Activated T-cell treated with anti-CD3 and anti-CD28 coated beads for 4 hours (primary cell): ENCODE data around the gene SLC25A34.

Experiments used
- DNase-seq: peaks from one replicate; pipeline ENCODE4 v3.0.0-alpha.2; 2020

Gene SLC25A34

DNA sequence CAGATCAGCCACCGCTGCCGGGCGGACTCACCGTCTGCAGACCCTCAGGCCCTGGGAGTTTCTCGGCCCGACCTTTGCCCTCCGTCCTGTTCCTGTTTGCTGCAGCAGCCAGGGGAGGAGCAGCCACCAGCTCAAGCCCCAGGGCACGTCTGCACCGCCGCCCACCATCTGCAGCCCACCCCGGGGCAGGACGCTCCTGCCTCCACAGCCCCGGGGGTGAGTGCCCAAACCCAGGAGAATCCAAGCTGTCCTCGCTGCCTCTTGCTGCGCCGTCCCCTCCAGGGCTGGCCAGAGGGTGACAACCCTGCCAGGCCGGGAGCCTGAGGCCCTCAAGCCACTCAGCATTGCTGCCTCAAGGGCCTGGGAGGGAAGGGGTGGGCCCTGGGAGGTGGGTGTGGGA is 1.2 kb upstream of the SLC25A34 start:
- DNase-seq: no peak

DNA sequence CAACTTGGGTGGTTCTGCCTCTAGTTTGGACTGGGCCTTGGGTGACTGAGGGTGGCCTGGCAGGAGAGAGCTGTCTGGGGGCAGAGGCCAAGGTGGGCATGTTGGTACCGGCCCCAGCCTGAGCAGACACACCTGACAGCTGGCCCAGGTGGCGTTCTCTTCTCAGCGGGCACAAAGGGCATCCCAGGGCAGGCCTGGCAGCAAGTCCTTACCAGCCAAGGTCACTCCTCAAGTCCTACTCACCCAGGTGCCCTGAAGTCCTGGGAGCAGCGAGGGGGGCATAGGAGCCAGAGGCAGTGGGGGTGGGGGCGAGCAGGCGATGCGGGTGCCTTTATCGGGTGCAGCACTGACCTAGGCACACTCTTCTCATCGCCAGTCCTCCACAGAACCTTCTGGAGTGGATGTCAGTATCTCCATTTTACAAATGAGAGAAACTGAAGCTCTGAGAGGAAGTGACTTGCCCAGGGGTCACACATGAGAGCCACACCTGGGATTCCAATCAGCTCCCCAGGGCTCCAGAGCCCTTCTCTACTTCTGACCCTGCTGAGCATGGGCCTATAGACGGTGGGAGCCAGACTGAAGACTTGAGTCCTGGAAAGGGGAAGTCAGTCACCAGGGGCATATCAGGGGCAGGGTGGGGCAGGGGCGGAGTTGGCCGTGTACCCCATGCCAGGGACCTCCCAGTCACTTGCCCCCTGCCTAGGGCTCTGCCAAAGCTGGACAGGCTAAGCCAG is 587 bp upstream of the SLC25A34 start:
- DNase-seq: no peak

DNA sequence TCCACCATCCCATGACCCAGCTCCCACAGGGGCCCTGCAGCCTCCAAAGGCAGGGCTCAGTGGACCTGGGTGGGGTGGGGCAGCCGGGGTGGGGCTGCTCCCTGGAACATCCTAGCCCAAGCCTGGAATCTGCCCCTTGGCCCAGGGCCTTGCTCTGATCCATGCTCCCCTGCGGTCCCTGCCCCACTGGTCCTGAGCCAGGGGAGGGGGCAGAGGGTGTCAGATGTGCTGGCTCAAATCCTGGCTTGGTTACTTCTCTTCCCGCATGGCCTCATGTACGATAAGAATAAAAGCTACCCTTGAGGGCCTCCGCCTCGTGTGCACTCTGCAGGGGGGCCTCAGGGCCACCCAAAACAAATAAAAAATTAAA is 819 bp downstream of the SLC25A34 start:
- no peak for DNase-seq

DNA sequence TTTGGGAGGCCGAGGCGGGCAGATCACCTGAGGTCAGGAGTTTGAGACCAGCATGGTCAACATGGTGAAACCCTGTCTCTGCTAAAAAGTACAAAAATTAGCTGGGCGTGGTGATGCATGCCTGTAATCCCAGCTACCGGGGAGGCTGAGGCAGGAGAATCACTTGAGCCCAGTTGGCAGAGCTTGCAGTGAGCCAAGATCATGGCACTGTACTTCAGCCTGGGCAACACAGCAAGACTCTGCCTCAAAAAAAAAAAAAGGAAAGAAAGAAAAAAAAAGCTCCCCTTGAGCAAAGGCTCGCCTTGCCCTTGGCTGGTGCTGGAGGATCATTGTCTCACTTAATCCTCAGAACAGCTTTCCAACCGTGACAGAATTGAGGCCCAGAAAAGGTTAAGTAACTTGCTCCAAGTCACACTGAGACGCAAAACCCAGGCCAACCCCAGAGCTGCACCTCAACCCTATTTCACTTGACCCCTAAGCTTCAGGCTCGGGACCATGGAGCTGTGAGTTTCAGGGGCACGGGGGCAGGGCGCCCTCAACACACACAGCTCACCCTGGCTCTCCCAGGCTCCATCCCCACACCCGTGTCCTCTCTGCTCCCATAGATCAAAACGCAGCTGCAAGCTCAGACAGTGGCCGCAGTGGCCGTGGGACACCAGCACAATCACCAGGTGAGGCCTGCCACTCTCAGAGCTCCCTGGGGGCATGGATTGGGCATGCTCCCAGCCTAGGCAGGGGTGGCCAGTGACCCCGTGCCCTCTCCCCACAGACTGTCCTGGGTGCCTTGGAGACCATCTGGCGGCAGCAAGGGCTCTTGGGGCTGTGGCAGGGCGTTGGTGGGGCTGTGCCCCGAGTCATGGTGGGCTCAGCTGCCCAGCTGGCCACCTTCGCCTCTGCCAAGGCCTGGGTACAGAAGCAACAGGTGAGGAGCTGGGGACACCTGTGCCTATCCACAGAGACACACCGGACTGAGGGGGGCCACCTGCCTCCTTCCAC is 1.6 kb downstream of the SLC25A34 start:
- DNase-seq: no peak

DNA sequence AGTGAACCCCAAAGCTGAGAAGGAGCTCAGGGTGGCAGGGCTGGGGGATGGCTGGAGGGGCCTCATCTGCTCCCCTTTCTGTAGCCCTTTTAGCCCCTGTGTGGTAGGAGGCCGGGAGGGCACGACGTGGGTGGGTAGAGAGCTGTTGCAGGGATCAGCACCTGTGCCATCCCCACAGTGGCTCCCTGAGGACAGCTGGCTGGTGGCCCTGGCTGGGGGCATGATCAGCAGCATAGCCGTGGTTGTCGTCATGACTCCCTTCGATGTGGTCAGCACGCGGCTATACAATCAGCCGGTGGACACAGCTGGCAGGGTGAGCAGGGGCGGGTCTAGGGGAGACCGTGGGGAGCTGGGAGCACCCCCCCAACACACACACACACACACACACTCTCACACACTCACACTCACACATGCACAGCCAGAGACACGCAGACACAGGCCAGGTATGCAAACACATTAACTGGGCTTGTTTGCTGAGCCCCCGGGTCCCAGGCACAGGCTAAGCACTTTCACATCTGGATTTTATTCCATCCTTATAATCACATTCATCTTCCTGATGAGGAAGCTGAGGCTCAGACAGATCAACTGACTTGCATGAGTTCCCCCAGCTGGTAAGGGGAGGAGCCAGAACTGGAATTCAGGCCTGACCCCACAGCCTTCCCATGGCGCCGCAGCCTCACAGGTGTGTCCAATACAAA is 2.5 kb downstream of the SLC25A34 start:
- no peak for DNase-seq

DNA sequence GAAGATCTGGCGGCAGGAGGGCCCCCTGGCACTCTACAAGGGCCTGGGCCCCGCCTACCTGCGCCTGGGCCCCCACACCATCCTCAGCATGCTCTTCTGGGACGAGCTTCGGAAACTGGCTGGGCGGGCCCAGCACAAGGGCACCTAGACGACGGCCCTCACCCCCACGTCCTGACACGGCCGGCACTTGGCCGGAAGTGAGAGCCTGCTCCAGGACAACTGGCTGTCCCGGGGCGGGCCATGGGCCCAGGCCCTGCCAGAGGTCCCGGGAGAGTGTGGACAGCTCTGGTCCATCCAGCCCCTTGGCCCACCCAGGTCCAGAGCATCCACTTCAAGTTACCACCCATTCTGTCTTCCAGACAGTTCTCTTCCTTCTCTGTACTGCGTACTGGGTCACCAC is 3.2 kb downstream of the SLC25A34 start:
- DNase-seq: no peak

DNA sequence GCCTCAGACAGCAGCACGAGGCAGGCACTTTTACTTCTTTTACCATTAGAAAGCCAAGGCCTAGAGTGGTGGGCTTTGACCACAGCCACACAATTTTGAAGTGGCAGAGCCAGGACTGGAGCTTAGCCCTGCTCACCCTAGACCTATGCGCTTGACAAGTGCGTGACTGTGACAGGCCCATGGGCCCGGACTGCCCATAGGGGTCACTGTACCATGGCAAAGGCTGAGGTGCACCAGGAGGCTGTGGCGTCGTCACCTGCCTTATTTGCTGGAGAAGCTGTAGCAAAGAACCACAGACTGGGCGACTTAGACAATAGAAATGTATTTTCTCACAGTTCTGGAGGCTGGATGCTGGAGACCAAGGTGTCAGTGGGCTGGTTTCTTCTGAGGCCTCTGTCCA is 3.7 kb downstream of the SLC25A34 start:
- DNase-seq: no peak

DNA sequence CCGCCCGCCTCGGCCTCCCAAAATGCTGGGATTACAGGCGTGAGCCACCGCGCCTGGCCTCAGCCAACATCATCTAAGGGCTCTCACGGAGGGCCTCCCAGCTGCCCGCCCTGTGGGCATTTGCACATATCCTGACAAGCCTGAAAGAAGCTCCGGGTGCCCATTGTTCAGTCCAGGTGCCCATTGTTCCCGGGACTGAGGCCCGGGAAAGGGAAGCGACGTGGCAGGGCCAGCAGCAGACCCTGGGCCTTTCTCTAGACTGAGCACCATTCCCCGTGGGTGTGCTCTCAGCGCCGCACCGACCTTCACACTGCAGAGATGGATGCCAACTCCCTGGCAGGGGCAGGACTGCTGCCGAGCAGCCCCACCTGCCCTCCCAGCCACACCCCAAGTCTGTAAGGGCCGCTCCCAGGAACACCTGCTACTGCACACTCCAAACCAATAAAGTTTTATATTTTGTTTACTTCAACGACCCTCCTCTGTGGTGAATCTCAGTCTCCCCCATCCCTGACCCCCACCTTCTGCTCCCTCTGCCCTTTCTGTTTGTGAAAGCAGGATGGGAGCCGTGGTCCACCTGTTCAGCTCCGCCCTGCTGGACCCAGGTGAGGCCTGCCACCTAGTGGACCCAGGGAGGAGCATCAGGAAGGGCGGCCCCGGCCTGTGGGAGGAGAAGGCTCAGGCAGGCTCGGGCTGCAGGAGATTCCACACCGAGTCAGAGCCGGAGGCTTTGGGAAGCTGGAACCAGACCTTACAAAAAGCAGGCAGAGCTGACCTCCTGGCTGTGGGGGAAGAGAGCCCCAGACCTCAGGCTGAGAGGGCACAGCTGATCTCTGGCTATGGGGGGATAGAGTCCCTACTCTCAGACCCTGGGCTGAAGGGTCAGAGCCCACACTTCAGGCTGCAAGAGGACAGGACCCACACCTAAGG is 5.1 kb downstream of the SLC25A34 start:
- DNase-seq: peak; percentile 37

DNA sequence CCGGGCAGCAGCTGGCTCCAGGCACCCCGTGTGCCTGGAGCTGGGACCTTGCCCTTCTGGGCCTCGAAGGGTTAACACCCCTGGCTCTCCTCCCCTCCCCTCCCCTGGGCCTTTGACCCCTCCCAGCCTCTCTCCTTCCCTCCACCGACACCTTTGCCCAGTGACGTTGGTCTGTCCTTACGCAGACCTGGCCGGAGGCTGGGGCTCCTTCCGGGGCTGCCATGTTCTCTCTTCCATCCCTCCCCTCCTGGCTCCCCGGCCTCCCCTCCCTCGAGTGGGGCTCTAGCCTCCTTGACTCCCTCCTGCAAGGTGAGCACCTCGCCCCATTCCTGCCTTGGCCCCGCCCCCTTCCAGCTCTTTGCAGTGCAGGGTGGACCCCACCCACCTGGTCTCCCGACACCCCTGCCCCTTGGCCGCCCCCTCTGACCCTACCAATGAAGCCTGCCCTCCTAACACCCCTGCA is 6.3 kb downstream of the SLC25A34 start, which contains the start of gene TMEM82:
Gene TMEM82, plus strand, starts transcription at position 161 of the 463 bp plus-strand sequence. Its CDS starts 61 bp downstream, at position 222.
- DNase-seq: no peak

DNA sequence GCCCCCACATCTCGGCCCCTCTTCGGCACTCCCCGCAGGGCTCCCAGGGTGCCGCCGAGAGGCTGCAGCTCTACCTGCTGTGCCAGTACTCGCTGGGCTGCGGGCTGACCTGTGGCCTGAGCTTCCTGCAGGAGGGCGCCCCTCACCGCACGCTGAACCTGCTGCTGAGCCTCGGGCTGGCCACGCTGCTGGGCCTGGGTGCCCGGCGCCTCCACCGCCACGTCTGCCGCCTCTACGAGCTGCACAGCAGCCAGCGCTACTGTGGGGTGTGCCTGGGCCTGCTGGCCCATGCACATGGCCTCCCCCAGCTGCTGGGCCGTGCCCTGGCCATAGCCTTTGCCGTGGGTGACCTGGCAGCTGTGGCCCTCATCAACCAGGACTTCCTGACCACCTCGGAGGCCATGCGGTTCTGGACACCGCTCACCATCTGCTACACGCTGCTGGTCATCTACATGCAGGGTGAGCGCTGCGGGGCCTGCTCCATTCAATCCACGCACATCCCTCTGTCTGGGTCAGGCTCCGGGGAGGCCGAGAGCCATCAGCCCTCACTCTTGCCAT is 8.1 kb downstream of the SLC25A34 start:
- no peak for DNase-seq

DNA sequence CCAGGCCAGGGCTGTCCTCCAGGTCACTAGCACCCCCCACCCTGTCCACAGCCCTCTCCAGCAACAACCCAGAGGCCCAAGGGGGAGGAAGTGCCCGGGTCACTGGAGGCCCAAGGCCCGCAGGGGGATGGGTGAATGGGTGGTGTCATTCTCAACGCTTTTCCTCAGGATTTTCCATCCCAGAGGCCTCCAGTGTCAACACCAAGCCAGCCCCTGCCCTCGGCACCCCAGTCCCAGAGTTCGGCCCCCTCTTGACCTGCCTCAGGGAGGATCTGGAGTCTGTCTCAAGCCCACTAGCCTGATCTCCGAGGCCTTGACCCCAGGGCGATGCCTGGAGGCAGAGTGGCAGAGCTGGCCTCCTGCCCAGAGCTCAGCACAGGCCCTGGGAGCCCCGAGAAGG is 11.3 kb downstream of the SLC25A34 start:
- DNase-seq: no peak

DNA sequence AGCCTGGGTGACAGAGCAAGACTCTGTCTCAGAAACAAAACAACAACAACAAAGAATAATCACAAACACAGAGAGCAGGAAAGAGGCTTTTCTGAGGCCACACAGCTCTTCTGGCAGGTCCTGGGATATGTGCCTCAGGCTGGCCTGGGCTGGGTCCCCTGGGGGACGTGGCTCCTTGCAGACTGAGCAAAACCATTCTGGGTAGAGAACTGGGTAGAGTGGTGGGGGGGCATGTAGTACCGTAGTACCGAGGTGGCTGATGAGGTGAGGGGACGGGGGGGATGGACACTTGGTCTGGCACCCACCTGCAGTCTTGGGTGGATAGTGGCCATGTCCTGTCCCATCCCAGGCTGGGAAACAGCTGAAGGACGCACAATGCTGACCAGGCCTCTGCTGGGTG is 12.2 kb downstream of the SLC25A34 start:
- DNase-seq: no peak

DNA sequence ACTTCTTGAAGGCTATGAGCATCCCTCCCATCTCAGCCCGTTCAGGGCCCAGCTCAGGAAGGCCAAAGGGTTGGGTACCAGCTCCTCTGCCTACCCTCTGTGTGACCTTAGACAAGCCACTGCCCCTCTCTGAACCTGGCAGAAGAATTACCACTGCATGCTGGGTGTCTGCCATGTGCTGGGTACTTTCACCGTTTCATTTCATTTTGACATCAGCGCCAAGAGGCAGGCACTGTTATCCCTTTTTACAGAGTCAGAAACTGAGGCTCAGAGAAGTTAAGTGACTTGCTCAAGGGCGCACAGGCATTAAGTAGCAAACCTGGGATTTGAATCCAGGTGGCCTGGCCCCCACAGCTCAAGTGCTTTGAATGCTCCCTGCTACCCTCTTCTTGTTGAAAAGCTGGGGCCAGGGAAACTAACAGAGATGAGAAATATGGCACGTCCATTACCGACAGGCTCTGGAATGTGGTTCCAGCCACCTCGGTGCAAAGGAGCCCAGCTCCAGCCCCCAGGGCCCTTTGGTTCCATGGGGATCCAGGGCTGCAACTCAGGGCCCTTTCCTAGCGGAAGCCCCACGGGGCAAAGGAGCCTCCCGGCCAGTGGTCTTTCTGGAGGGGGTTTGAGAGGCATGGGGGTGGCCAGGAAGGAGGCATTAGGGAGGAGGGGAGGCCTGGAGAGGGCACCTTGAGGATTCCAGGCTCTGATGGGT is 12.8 kb downstream of the SLC25A34 start:
- DNase-seq: no peak

DNA sequence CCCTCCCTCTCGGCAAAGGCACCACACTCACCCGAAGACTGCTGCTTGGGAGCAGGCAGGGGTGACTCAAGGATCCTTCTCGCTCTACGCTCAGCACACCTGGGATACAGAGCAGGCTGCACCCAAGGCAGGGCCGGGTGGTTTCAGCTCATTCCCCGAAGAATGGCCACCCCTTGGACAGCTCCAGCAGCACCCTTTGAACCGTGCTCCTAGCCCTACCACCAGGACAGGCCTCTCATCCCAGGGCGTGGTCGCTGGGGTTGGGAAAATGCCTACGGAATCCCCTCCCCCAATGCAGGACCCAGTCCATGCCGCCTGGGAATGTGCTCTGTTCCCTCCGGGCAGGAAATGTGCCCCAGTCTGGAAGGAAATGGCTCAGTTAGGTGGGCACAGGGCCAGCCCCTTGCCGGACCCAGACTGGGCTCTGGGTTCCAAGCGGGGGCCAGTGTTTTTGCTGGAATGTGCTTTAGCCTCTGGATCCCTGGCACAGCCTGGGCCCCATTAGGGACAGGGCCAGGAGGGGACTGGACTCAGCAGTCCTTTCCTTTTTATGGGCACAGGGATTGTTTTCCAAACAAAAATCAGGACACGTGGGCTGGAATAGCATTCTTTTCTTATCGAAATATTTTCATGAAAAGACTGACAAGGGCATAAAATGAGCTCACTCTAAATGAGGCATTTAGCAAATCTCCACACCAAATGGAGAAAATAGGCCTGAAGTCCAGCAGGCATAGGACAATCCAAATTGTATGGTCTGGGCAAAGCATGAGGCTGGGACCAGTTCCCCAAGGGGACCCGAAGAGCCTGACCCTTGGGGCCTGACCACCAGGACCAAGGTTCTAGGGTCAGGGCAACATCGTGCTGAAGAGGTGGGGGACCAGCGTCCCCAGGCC is 13.6 kb downstream of the SLC25A34 start:
- DNase-seq: no peak

DNA sequence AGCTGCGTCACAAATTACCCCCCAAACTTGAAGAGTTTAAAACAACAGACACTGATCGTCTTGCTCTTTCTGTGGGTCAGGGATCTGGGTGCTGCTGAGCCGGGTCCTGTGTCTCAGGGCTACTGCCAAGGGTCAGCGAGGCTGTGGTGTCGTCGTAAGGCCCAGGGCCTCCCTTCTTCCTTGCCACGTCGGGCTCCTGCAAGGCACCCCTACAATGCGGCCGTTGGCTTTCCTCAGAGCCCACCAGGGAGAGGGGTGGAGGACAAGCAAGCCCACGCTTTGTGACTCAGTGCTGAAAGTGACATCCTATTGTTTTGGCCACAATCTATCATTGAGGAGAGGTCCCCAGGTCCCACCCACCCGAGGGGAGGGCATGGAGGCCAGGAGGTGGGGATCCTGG is 14.9 kb downstream of the SLC25A34 start:
- DNase-seq: no peak

DNA sequence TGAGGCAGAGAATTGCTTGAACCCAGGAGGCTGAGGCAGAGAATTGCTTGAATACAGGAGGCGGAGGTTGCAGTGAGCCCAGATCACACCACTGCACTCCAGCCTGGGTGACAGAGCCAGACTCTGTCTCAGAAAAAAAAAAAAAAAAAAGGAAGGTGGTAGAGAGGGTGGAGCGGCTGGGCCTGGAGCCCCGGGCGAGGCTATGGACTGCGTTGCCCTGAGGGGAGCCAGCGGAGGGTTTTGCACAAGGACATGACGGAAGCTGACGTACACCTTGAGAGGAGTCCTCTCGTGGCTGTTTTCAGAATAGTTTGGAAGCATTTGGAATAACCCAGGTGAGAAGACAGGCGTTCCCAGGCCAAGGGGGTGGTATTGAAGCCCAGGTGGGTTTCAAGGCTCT is 15.7 kb downstream of the SLC25A34 start:
- DNase-seq: no peak

DNA sequence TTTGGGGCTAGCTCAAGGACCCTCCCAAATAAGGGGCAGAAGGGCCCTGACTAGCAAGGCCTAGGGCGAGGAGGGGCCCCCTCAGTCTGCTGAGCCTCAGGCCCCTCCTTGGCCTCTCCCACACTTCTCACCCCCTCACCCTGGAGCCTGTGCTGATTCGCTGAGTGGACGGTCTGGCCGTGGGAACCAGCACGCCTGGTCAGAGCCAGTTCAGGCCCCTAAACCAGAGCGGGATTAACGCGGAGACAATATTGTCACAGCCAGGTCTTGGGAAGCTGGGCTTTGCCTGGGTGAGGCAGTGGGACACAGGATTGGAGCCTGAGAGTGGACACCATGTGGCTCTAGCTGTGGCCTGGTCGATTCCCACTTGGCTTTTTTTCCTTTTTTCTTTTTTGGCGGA is 17.7 kb downstream of the SLC25A34 start:
- DNase-seq: no peak

DNA sequence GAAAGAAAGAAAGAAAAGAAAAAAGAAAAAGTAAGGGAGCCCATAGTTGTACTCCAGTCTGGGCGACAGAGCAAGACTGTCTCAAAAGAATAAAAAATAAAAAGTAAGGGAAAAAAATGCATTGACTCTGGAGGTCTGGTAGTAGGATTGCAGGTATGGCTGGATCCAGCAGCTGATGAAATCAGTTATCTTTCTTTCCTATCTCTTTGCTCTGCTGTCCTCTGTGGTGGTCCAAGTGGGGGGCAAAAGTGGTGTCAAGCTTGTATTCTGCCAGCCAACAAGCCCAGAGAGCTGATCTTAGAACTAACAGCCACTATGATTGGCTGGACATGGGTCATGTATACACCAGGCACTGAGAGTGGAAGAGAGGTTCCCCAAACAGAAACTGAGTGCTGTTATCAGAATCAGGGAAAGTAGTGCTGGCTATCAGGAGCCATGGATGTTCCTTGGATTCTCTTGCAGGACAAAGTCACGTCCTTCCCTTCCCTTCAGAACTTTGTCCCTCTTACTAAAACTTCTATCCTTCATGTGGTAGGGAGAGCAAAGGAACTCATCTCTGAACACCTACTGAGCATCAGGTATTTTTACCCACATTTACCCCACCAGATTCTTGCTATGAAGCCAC is 19.1 kb downstream of the SLC25A34 start:
- no peak for DNase-seq

DNA sequence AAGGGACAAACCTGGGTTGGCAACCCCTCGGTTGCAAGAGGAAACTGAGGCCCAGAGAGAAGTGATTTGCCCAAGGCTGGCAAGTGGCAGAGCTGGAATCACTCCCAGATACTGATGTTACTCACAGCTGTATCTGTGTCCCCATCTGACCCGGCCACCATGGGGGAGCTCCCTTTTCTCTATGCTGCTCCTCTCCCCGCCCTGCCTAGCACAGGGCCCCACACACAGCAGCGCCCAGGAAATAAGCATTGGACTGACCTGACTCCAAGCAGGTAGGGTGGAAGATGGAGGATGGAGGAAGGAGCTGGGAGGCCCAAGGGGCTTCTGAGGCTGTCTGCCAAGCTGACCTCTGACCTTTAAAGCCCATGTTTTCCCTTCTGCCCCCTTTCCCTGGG is 19.6 kb downstream of the SLC25A34 start:
- DNase-seq: no peak
